HepG2 (cell line): ENCODE results near the gene TOP2A. TPM values are rescaled to one million over a fixed set of nuclear protein-coding genes. Genes with fewer than 3 reads are reported as not detected.
A peak's percentile ranks its signal among the peaks of the same experiment; 100 is the strongest.

Experiments used
- ARNT2 ChIP-seq: sonication (generic); formaldehyde crosslinking; IDR thresholded peaks from 2 replicates; pipeline ENCODE4 v1.8.0; 2022; ENCODE audit warnings: mild to moderate bottlenecking, low read depth, missing genetic modification reagents, moderate library complexity
- NFE2 ChIP-seq: sonication (generic); formaldehyde crosslinking; IDR thresholded peaks from 2 replicates; pipeline ENCODE4 v1.4.0; 2020; ENCODE audit warnings: missing genetic modification reagents
- ZNF788 ChIP-seq: sonication (generic); formaldehyde crosslinking; IDR thresholded peaks from 2 replicates; pipeline ENCODE4 v1.5.0; 2020; ENCODE audit warnings: mild to moderate bottlenecking, missing genetic modification reagents, borderline replicate concordance
- ZSCAN20 ChIP-seq: sonication (generic); formaldehyde crosslinking; IDR thresholded peaks from 2 replicates; pipeline ENCODE4 v1.4.0; 2020; ENCODE audit warnings: missing genetic modification reagents, mild to moderate bottlenecking, borderline replicate concordance
- polyA plus RNA-seq, 8 experiments: library from polyadenylated mRNA; depleted of rRNA in 3 of 8; stranded (reverse) in 7 of 8; unstranded in 1 of 8; fragments of >200 nt; fragmentation: Illumina TruSeq in 4 of 8; extraction: Trizol in 4 of 8; gene quantifications; 2 replicates each; pipeline versions ENCODE4 v1.2.1 to v1.2.3, GENCODE V29; 2011 to 2016; ENCODE audit warnings: low read depth in 4 of 8, missing spikeins in 1 of 8, mixed read lengths in 1 of 8; ENCODE audit not compliant: insufficient read depth in 1 of 8
- total RNA-seq, 5 experiments: library from RNA; depleted of rRNA; stranded (reverse); fragments of >200 nt; fragmentation: Illumina TruSeq; extraction: Trizol; gene quantifications; 2 replicates each; pipeline ENCODE4 v1.2.3, GENCODE V29; 2016; ENCODE audit warnings: low read depth in 1 of 5
- TF ChIP-seq, protein P1 (sequence below): sonication (generic); formaldehyde crosslinking; IDR thresholded peaks from 2 replicates; pipeline ENCODE4 v1.5.0; 2020; ENCODE audit warnings: mild to moderate bottlenecking, missing genetic modification reagents, borderline replicate concordance
- TF ChIP-seq, protein P2 (sequence below): sonication (generic); formaldehyde crosslinking; IDR thresholded peaks from 2 replicates; pipeline ENCODE4 v1.9.0; 2021; ENCODE audit warnings: missing genetic modification reagents, mild to moderate bottlenecking, borderline replicate concordance
- TF ChIP-seq, protein P3 (sequence below), 2 experiments: sonication (generic) in 1 of 2; formaldehyde crosslinking in 1 of 2; IDR thresholded peaks; 2 replicates each; pipeline versions ENCODE4 v1.6.1 to v1.9.0; 2014 to 2022; ENCODE audit warnings: antibody characterized with exemption in 1 of 2, borderline replicate concordance in 1 of 2, inconsistent platforms in 1 of 2, low read depth in 1 of 2, missing genetic modification reagents in 1 of 2
- TF ChIP-seq, protein P4 (sequence below): sonication (generic); formaldehyde crosslinking; IDR thresholded peaks from 2 replicates; pipeline ENCODE4 v1.4.0; 2020; ENCODE audit warnings: missing genetic modification reagents
- TF ChIP-seq, protein P5 (sequence below): sonication (generic); formaldehyde crosslinking; IDR thresholded peaks from 2 replicates; pipeline ENCODE4 v1.4.0; 2020; ENCODE audit warnings: mild to moderate bottlenecking, missing genetic modification reagents

The TOP2A gene
- total and polyA plus RNA-seq, 2 of the 13 experiments (the other 11 are each of a cell fraction or from before 2014, with no cell fraction given): 108 to 327 TPM

DNA sequence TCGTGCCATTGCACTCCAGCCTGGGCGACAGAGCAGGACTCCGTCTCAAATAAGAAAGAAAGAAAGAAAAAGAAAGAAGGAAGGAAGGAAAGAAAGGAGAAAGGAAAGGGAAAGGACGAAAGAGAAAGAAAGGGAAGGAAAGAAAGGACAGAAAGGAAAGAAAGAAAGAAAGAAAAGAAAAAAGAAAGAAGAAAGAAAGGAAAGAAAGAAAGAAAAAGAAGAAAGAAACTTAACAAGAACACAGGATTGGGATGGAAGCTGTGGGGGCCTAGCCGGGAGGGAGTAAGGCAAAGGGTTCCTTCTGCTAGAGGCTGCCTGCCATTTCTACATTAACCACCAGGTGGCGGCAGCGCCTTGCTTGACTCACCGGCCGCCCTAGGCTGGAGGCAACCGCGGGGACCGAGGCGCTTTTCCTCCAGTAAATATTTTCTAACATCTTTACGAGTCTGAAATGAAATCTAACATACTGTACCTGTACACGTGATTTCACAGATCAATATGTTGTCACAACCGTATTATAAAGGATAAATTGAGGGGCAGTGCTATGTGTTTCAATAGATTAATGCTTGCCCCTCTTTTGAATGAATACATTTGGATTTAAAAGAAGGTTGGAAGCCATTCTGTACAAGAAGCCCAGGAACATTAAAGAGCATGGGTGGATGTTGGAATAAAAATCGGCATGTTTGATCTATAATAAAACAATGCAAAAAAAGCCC, 59.2 kb downstream of the TOP2A start (continued):
- TF ChIP-seq, protein P1, sequence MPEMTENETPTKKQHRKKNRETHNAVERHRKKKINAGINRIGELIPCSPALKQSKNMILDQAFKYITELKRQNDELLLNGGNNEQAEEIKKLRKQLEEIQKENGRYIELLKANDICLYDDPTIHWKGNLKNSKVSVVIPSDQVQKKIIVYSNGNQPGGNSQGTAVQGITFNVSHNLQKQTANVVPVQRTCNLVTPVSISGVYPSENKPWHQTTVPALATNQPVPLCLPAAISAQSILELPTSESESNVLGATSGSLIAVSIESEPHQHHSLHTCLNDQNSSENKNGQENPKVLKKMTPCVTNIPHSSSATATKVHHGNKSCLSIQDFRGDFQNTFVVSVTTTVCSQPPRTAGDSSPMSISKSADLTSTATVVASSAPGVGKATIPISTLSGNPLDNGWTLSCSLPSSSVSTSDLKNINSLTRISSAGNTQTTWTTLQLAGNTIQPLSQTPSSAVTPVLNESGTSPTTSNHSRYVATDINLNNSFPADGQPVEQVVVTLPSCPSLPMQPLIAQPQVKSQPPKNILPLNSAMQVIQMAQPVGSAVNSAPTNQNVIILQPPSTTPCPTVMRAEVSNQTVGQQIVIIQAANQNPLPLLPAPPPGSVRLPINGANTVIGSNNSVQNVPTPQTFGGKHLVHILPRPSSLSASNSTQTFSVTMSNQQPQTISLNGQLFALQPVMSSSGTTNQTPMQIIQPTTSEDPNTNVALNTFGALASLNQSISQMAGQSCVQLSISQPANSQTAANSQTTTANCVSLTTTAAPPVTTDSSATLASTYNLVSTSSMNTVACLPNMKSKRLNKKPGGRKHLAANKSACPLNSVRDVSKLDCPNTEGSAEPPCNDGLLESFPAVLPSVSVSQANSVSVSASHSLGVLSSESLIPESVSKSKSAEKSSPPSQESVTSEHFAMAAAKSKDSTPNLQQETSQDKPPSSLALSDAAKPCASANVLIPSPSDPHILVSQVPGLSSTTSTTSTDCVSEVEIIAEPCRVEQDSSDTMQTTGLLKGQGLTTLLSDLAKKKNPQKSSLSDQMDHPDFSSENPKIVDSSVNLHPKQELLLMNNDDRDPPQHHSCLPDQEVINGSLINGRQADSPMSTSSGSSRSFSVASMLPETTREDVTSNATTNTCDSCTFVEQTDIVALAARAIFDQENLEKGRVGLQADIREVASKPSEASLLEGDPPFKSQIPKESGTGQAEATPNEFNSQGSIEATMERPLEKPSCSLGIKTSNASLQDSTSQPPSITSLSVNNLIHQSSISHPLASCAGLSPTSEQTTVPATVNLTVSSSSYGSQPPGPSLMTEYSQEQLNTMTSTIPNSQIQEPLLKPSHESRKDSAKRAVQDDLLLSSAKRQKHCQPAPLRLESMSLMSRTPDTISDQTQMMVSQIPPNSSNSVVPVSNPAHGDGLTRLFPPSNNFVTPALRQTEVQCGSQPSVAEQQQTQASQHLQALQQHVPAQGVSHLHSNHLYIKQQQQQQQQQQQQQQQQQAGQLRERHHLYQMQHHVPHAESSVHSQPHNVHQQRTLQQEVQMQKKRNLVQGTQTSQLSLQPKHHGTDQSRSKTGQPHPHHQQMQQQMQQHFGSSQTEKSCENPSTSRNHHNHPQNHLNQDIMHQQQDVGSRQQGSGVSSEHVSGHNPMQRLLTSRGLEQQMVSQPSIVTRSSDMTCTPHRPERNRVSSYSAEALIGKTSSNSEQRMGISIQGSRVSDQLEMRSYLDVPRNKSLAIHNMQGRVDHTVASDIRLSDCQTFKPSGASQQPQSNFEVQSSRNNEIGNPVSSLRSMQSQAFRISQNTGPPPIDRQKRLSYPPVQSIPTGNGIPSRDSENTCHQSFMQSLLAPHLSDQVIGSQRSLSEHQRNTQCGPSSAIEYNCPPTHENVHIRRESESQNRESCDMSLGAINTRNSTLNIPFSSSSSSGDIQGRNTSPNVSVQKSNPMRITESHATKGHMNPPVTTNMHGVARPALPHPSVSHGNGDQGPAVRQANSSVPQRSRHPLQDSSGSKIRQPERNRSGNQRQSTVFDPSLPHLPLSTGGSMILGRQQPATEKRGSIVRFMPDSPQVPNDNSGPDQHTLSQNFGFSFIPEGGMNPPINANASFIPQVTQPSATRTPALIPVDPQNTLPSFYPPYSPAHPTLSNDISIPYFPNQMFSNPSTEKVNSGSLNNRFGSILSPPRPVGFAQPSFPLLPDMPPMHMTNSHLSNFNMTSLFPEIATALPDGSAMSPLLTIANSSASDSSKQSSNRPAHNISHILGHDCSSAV (CRISPR knock-in tag): no peak
- TF ChIP-seq, protein P2, sequence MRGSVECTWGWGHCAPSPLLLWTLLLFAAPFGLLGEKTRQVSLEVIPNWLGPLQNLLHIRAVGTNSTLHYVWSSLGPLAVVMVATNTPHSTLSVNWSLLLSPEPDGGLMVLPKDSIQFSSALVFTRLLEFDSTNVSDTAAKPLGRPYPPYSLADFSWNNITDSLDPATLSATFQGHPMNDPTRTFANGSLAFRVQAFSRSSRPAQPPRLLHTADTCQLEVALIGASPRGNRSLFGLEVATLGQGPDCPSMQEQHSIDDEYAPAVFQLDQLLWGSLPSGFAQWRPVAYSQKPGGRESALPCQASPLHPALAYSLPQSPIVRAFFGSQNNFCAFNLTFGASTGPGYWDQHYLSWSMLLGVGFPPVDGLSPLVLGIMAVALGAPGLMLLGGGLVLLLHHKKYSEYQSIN (CRISPR knock-in tag): no peak
- TF ChIP-seq NFE2 (CRISPR knock-in tag) (no peak), ARNT2 (CRISPR knock-in tag) (no peak), ZSCAN20 (0 out of 2 replicates have a peak, but pooled peaks have one; percentile 29), ZNF788 (CRISPR knock-in tag) (no peak)
- TF ChIP-seq, protein P3, sequence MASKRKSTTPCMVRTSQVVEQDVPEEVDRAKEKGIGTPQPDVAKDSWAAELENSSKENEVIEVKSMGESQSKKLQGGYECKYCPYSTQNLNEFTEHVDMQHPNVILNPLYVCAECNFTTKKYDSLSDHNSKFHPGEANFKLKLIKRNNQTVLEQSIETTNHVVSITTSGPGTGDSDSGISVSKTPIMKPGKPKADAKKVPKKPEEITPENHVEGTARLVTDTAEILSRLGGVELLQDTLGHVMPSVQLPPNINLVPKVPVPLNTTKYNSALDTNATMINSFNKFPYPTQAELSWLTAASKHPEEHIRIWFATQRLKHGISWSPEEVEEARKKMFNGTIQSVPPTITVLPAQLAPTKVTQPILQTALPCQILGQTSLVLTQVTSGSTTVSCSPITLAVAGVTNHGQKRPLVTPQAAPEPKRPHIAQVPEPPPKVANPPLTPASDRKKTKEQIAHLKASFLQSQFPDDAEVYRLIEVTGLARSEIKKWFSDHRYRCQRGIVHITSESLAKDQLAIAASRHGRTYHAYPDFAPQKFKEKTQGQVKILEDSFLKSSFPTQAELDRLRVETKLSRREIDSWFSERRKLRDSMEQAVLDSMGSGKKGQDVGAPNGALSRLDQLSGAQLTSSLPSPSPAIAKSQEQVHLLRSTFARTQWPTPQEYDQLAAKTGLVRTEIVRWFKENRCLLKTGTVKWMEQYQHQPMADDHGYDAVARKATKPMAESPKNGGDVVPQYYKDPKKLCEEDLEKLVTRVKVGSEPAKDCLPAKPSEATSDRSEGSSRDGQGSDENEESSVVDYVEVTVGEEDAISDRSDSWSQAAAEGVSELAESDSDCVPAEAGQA (IDR thresholded peaks at IDR 0.05; ENCODE audit: low read depth): no peak
- TF ChIP-seq, protein P3 (CRISPR knock-in tag; IDR thresholded peaks at IDR 0.05; ENCODE audit: borderline replicate concordance): no peak
- TF ChIP-seq, protein P4, sequence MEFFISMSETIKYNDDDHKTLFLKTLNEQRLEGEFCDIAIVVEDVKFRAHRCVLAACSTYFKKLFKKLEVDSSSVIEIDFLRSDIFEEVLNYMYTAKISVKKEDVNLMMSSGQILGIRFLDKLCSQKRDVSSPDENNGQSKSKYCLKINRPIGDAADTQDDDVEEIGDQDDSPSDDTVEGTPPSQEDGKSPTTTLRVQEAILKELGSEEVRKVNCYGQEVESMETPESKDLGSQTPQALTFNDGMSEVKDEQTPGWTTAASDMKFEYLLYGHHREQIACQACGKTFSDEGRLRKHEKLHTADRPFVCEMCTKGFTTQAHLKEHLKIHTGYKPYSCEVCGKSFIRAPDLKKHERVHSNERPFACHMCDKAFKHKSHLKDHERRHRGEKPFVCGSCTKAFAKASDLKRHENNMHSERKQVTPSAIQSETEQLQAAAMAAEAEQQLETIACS (CRISPR knock-in tag): no peak
- TF ChIP-seq, protein P5, sequence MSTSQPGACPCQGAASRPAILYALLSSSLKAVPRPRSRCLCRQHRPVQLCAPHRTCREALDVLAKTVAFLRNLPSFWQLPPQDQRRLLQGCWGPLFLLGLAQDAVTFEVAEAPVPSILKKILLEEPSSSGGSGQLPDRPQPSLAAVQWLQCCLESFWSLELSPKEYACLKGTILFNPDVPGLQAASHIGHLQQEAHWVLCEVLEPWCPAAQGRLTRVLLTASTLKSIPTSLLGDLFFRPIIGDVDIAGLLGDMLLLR (CRISPR knock-in tag): no peak
